H1 (cell line): ENCODE data around the gene RNF8. TPM values are rescaled to one million over a fixed set of nuclear protein-coding genes. Genes with fewer than 3 reads are reported as not detected.

Experiments
- CHD7 ChIP-seq: fragments of 300-600 bp; sonication (generic); IDR thresholded peaks from 2 replicates; pipeline ENCODE4 v1.7.1; 2012; ENCODE audit warnings: low read length, moderate library complexity, mild to moderate bottlenecking, inconsistent platforms; ENCODE audit not compliant: insufficient replicate concordance
- JUND ChIP-seq: IDR thresholded peaks from 2 replicates; pipeline ENCODE4 v1.6.1; 2011; ENCODE audit warnings: mild to moderate bottlenecking, improper control_type of control experiment, low read length
- KDM1A ChIP-seq: fragments of 200-600, 300-600 bp; sonication (generic); IDR thresholded peaks from 2 replicates; pipeline ENCODE4 v1.7.1; 2016; ENCODE audit warnings: mild to moderate bottlenecking, low read length, borderline replicate concordance
- SP4 ChIP-seq: IDR thresholded peaks from 2 replicates; pipeline ENCODE4 v1.6.1; 2012; ENCODE audit warnings: low read length, inconsistent platforms
- ZNF274 ChIP-seq: IDR thresholded peaks from 2 replicates; pipeline ENCODE4 v1.7.0; 2012; ENCODE audit warnings: low read length, borderline replicate concordance; ENCODE audit errors: extremely low read depth
- polyA plus RNA-seq, 7 experiments: library from polyadenylated mRNA; depleted of rRNA in 3 of 7; stranded (reverse) in 5 of 7; unstranded in 2 of 7; fragments of >200 nt in 5 of 7; fragments of 200-250 nt in 2 of 7; gene quantifications; 1 replicate in 5 of 7; 2 replicates in 1 of 7; 4 replicates in 1 of 7; pipeline versions ENCODE4 v1.2.1 to v1.2.3, GENCODE V29; 2011 to 2013; ENCODE audit warnings: missing spikeins in 2 of 7, mixed read lengths in 2 of 7
- total RNA-seq: library from RNA; stranded (reverse); fragmentation: NEBNext Ultra II Directional; extraction: Animal tissue kit (Norgen Biotek cat#: 25700); gene quantifications from 2 replicates; pipeline ENCODE4 v1.2.1, GENCODE V29; 2021

Gene RNF8
- total and polyA plus RNA-seq, 2 of the 8 experiments (the other 6 are each of a cell fraction or from before 2014, with no cell fraction given): 20.3 to 44.7 TPM

GRCh38 chr6:37393381-37393929 lies 39.7 kb downstream of the RNF8 start (continued):
- TF ChIP-seq KDM1A: no peak
- no peak for TF ChIP-seq SP4
- TF ChIP-seq ZNF274: no peak
- TF ChIP-seq JUND: no peak
- TF ChIP-seq CHD7: no peak
- TF ChIP-seq, all 59 proteins: peak for 0
